IMR-90 (cell line): ENCODE measurements around the gene ANKRD53. TPM values are rescaled to one million over a fixed set of nuclear protein-coding genes. Genes with fewer than 3 reads are reported as not detected.

Experiments
- ATAC-seq: fragments of 200-7000 bp; cut with Tn5 transposase; 2 replicates; pipeline ENCODE4 v1.9.1; 2020; ENCODE audit warnings: low read depth, mild to moderate bottlenecking, moderate library complexity
- BruUV-seq: library from RNA; stranded (reverse); fragments of 400-500 nt; replicated peaks from 2 replicates; lab custom pipeline; 2021; lab: Mats Ljungman, UMichigan
- CTCF ChIA-PET: fragments of 300-600 bp; formaldehyde crosslinking; extraction: SDS; loops from one replicate; lab custom pipeline; 2021; ENCODE audit warnings: antibody characterized with exemption; lab: Yijun Ruan, JAX
- POLR2A ChIA-PET: fragments of 300-600 bp; sonication (Branson Sonifier 250); formaldehyde crosslinking; loops from one replicate; lab custom pipeline; 2022; ENCODE audit warnings: antibody characterized with exemption; ENCODE audit not compliant: unreplicated experiment; lab: Charles Lee
- DNase-seq: peaks from one replicate; pipeline ENCODE4 v3.0.0; 2013
- H2AFZ ChIP-seq: replicated peaks from 2 replicates; pipeline ENCODE3; 2013; ENCODE audit warnings: low read length, mild to moderate bottlenecking; ENCODE audit not compliant: poor library complexity
- H2AK5ac ChIP-seq: 2 replicates; pipeline ENCODE4 v1.6.1; 2013; ENCODE audit warnings: low read depth, low read length, inconsistent platforms
- H2AK9ac ChIP-seq: replicated peaks from 2 replicates; pipeline ENCODE3; 2013; ENCODE audit warnings: mild to moderate bottlenecking, low read depth, low read length, moderate library complexity; ENCODE audit not compliant: poor library complexity
- H2BK120ac ChIP-seq: 2 replicates; pipeline ENCODE4 v1.6.1; 2013; ENCODE audit warnings: low read depth, low read length, inconsistent platforms
- H2BK15ac ChIP-seq: 3 replicates; pipeline ENCODE4 v1.6.1; 2013; ENCODE audit warnings: low read depth, low read length, inconsistent platforms
- H2BK20ac ChIP-seq: 2 replicates; pipeline ENCODE4 v1.6.1; 2013; ENCODE audit warnings: low read depth, mild to moderate bottlenecking, inconsistent platforms, low read length, moderate library complexity
- H2BK5ac ChIP-seq: 2 replicates; pipeline ENCODE4 v1.6.1; 2013; ENCODE audit warnings: mild to moderate bottlenecking, low read depth, low read length, inconsistent platforms; ENCODE audit not compliant: poor library complexity, severe bottlenecking
- H3K14ac ChIP-seq: replicated peaks from 2 replicates; pipeline ENCODE4 v1.6.1; 2013; ENCODE audit warnings: low read depth, low read length, inconsistent platforms
- H3K18ac ChIP-seq: 2 replicates; pipeline ENCODE4 v1.6.1; 2013; ENCODE audit warnings: low read depth, low read length, control low read depth
- H3K23ac ChIP-seq: 2 replicates; pipeline ENCODE4 v1.6.1; 2013; ENCODE audit warnings: low read depth, low read length, inconsistent platforms
- H3K27ac ChIP-seq: 2 replicates; pipeline ENCODE4 v1.5.1; 2013; ENCODE audit warnings: mild to moderate bottlenecking, control low read depth, low read length; ENCODE audit not compliant: insufficient read depth
- H3K27me3 ChIP-seq: 2 replicates; pipeline ENCODE4 v1.6.1; 2013; ENCODE audit warnings: low read length; ENCODE audit not compliant: control insufficient read depth, insufficient read depth
- H3K36me3 ChIP-seq: 2 replicates; pipeline ENCODE4 v1.6.1; 2013; ENCODE audit warnings: low read length, mixed read lengths; ENCODE audit not compliant: control insufficient read depth, insufficient read depth
- H3K4ac ChIP-seq: 2 replicates; pipeline ENCODE4 v1.6.1; 2013; ENCODE audit warnings: low read depth, low read length, inconsistent platforms
- H3K4me1 ChIP-seq: 2 replicates; pipeline ENCODE4 v1.6.1; 2013; ENCODE audit warnings: low read length, mixed read lengths; ENCODE audit not compliant: control insufficient read depth, insufficient read depth
- H3K4me2 ChIP-seq: 2 replicates; pipeline ENCODE4 v1.6.1; 2013; ENCODE audit warnings: low read depth, mild to moderate bottlenecking, control low read depth, low read length, moderate library complexity
- H3K4me3 ChIP-seq: 2 replicates; pipeline ENCODE4 v1.5.1; 2013; ENCODE audit warnings: low read depth, mild to moderate bottlenecking, control low read depth, low read length, moderate library complexity; ENCODE audit not compliant: insufficient read depth
- H3K56ac ChIP-seq: 2 replicates; pipeline ENCODE4 v1.6.1; 2013; ENCODE audit warnings: low read length, inconsistent platforms; ENCODE audit not compliant: insufficient read depth; ENCODE audit errors: extremely low read depth
- H3K79me1 ChIP-seq, 2 experiments: 2 replicates each; pipeline ENCODE4 v1.6.1; 2013; ENCODE audit warnings: low read length in 2 of 2, inconsistent platforms in 1 of 2, low read depth in 1 of 2
- H3K9ac ChIP-seq: 2 replicates; pipeline ENCODE4 v1.6.1; 2013; ENCODE audit warnings: low read depth, low read length, control low read depth
- H3K9me1 ChIP-seq: 2 replicates; pipeline ENCODE4 v1.6.1; 2013; ENCODE audit warnings: low read length, inconsistent platforms; ENCODE audit not compliant: insufficient read depth
- H3K9me3 ChIP-seq: 2 replicates; pipeline ENCODE4 v1.6.1; 2013; ENCODE audit warnings: low read length; ENCODE audit not compliant: control insufficient read depth, insufficient read depth
- H4K20me1 ChIP-seq: 2 replicates; pipeline ENCODE4 v1.6.1; 2013; ENCODE audit warnings: low read length, inconsistent platforms; ENCODE audit not compliant: insufficient read depth
- H4K5ac ChIP-seq: 2 replicates; pipeline ENCODE4 v1.6.1; 2013; ENCODE audit warnings: mild to moderate bottlenecking, low read depth, low read length, control low read depth
- H4K8ac ChIP-seq, 2 experiments: 2 replicates each; pipeline ENCODE4 v1.6.1; 2013; ENCODE audit warnings: low read depth in 2 of 2, low read length in 2 of 2, control low read depth in 1 of 2, inconsistent platforms in 1 of 2
- H4K91ac ChIP-seq: 2 replicates; pipeline ENCODE4 v1.6.1; 2013; ENCODE audit warnings: low read depth, low read length, inconsistent platforms; ENCODE audit not compliant: insufficient read depth
- MXI1 ChIP-seq: IDR thresholded peaks from 2 replicates; pipeline ENCODE4 v1.6.1; 2012; ENCODE audit warnings: low read depth, mild to moderate bottlenecking, low read length, moderate library complexity, borderline replicate concordance
- RCOR1 ChIP-seq: IDR thresholded peaks from 2 replicates; pipeline ENCODE4 v1.6.1; 2012; ENCODE audit warnings: mild to moderate bottlenecking, low read length, improper control_type of control experiment; ENCODE audit not compliant: insufficient replicate concordance
- WGBS, 2 experiments: methylation state at CpG; one replicate each; pipeline versions ENCODE4 v1.1.5 to v1.1.7; 2013; ENCODE audit warnings: missing lambda C conversion rate in 2 of 2; ENCODE audit not compliant: insufficient read length in 1 of 2; ENCODE audit errors: extremely low coverage in 2 of 2; 5-methylcytosine and 5-hydroxymethylcytosine counted together
- dilution Hi-C: fragments of 300-500 bp; cut with HindIII; formaldehyde crosslinking; loops from one replicate; pipeline ENCODE4 v1.14.3; 2018; ENCODE audit warnings: low sequenced_read_pairs; ENCODE audit not compliant: unreplicated experiment
- in situ Hi-C: fragments of 300-500 bp; cut with MboI; formaldehyde crosslinking; loops from 3 replicates; pipeline ENCODE4 v1.14.3; 2019; ENCODE audit warnings: low sequenced_read_pairs, inconsistent platforms, mixed read lengths
- intact Hi-C: fragments of 100-400 bp; cut with micrococcal nuclease; formaldehyde crosslinking; loops from 2 replicates; pipeline ENCODE4 v1.10.0; 2022
- polyA plus RNA-seq, 3 experiments: library from polyadenylated mRNA; depleted of rRNA; stranded (reverse); fragments of >200 nt; gene quantifications; 2 replicates each; pipeline ENCODE4 v1.2.3, GENCODE V29; 2012; ENCODE audit warnings: low replicate concordance in 1 of 3
- total RNA-seq: library from RNA; depleted of rRNA; stranded (reverse); fragments of >200 nt; gene quantifications from 2 replicates; pipeline ENCODE4 v1.2.3, GENCODE V29; 2012

ANKRD53 gene
- total and polyA plus RNA-seq, 2 of the 4 experiments (the other 2 are of a cell fraction), result 0.54 to 1.0 TPM

DNA sequence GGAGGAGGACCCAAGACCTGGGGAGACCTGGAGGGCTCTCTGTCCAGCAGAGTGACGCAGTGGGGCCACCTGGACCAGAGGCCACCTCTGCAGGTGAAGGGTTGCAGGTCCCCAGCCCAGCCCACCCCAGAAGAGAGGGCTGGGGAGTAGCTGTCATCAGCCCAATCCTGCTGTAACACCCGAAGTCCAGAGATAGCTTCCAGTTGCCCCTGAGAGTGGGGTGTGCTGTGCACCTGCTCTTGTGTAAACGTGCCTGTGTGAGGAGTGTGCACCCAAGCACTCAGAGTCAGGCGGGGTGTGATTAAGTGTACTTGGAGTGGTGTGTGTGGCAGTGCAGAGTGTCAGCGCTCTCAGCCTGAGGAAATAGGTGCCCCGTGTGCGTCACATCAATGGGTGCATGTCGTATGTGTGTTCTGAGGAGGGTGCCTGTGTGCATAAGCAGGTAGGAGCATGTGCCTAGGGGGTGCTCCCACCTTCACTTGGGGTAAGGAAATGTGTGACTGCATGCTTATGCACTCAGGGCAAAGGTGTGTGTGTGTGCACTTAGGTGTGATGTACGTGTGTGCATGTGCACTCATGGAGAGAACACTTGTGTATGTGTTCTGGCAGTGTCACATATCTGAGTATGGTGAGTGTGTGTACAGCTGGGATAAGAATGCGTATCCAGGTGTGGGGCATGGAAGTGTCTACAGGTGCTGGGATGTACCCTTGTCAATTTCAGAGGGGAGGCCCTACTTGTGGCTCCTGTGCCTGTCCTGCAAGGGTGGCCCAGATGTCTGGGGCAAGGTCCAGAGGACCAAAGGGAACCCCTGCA, 42.1 kb upstream of the ANKRD53 start:
- dilution Hi-C loops, result no loop called here
- Histone ChIP-seq H2BK5ac (no peak overlapping the region), H3K9me3 (no peaks in the 10 kb centered on the region), H2AFZ (peak overlapping the region; percentile 43), H4K8ac (no peak overlapping the region), H3K4ac (no peak overlapping the region), H4K20me1 (no peaks in the 10 kb centered on the region; the same call in none of the 2 replicates), H3K18ac (no peak overlapping the region), H3K27ac (no peak overlapping the region), H3K14ac (no peak overlapping the region), H4K5ac (no peak overlapping the region), H2AK9ac (no peak overlapping the region), H3K9me1 (no peaks in the 10 kb centered on the region), H3K36me3 (no peaks in the 10 kb centered on the region), H2BK20ac (no peak overlapping the region), H2BK15ac (no peak overlapping the region), H3K9ac (no peak overlapping the region), H3K27me3 (peaks cover 3% of the 10 kb centered on the region; the same call in 1 of the 2 replicates), H4K91ac (no peak overlapping the region), H3K79me1 (no peaks in the 10 kb centered on the region), H3K4me1 (no peaks in the 10 kb centered on the region), H3K4me2 (no peak overlapping the region), H3K56ac (no peak overlapping the region), H3K23ac (no peak overlapping the region), H3K4me3 (no peak overlapping the region), H2BK120ac (no peak overlapping the region), H2AK5ac (no peak overlapping the region)
- ATAC-seq (no peak), DNase-seq (no peak)
- TF ChIP-seq MXI1 (no peak), RCOR1 (no peak)
- WGBS, 2 experiments, result 90% methylated on average over 4 of the region's 10 CpGs; no CpG with 5 or more reads in 1 of the 2 experiments
- intact Hi-C loops, result no loop called here
- BruUV-seq, result no TSS peak
- ChIA-PET CTCF (interaction anchor here (1.3 kb wide), 1 partner anchor 9 kb away, joined by 4 read pairs; no protein-coding TSS in a partner anchor), POLR2A (no interaction called here)
- in situ Hi-C loops, result no loop called here
